ENCODE results near the gene MED15.

Gene MED15

DNA sequence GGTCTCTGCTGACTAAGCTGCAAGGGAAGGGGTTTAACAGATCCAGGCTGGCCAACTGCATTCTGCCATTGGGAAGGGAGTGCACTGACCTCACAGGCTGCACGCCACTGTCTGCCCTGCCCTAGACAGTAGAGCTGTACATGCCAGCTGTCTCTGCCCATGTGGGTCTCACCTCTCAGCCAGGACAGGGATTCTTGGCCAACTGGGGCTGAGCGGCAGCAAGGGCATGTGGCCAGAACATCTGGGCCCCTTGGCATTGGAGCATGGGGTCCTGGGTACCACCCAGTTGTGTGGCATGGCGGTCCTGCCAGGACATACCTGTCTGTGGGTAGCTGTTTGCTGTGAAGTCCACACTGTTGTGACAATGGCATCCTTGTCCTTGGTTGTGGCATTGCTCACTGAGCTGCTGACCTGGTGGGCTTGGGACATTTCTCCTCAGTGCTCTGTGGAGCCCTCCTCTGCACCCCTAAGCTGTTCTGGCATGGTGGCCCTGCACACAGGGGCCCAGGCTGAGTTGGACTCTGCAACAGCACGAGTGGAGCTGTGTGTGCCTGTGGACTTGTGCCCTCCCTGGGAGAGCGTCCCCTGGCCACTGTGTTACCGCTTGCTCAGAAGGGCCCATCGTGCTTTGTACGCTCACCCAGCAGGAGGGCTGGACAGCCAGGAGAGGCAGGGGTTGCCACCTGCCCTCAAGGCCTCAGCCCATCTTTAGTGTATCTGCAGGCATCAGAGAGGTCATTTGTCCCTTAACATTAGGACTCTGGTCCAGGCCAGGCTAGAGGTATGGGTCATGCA lies 46.7 kb downstream of the MED15 start:
- DNase-seq, result no peak

- no peak for DNase-seq
These were observed 47.4 kb downstream of the MED15 start for GRCh38 chr22:20554824-20555223.

GRCh38 chr22:20558534-20558933 lies 51.1 kb downstream of the MED15 start:
- no peak for DNase-seq

GRCh38 chr22:20559174-20559760 lies 51.9 kb downstream of the MED15 start:
- DNase-seq, result no peak

DNA sequence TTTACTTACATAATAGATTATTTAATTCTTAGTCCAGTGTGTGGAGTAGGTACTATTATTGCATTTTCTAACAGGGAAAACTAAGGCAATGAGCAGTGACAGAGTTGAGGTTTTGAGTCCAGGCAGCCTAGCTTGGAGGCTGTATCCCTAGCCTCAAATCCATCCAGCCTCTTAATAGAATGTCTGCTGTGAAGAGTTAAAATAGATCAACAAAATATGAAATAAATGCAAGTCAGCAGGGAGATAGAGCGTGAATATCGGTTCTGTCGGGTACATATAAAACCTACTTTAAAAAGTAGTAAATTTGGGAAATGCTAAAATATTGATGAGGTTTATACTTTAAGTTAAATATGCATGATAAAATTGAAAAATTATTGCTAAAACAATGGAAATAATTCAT lies 53.3 kb downstream of the MED15 start:
- no peak for DNase-seq

DNA sequence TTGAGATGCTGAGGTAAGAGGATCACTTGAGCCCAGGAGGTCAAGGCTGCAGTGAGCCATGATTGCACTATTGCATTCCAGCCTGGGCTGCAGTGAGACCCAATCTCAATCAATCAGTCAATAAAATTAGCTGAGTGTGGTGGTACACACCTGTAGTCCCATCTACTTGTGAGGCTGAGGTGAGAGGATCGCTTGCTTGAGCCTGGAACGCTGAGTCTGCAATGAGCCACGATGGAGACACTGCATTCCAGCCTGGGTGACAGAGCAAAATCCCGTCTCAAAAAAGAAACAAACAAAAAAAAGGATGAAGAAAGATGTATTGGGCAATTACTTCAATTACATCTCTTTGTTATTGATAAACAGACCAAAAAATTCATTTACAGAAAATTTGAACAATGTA lies 54.5 kb downstream of the MED15 start:
- DNase-seq, result no peak

DNA sequence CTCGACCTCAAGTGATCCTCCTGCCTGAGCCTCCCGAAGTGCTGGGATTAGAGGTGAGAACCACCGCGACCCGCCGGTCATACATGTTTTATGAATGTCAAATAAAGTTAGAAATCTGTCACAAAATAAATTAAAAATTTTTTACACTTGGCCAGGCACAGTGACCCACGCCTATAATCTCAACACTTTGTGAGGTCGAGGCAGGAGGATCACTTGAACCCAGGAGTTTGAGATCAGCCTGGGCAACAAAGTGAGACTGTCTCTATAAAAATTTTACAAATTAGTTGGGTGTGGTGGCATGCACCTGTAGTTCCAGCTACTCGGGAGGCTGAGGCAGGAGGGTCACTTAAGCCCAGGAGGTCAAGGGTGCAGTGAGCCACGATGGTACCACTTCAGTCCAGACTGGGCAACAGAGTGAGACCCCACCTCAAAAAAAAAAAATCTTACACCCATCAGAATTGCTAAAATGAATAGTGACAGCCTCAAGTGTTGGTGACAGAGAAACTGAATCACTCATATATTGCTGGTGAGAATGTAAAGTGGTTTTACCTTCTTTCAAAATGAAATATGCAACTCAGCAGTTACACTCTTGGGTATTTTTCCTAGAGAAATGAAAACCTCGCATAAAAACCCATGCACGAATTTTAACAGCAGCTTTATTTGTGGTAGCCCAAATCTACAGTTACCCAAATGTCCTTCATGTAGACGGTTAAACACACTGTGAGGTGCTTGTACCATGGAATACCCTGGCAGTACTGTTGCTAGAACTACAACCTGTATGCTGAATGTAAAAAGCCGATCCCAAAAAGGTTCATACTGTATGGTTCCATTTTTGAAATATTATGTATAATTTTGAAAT lies 55.4 kb downstream of the MED15 start:
- no peak for DNase-seq

- no peak for DNase-seq
These were observed 56.1 kb downstream of the MED15 start for GRCh38 chr22:20563466-20563906.

DNA sequence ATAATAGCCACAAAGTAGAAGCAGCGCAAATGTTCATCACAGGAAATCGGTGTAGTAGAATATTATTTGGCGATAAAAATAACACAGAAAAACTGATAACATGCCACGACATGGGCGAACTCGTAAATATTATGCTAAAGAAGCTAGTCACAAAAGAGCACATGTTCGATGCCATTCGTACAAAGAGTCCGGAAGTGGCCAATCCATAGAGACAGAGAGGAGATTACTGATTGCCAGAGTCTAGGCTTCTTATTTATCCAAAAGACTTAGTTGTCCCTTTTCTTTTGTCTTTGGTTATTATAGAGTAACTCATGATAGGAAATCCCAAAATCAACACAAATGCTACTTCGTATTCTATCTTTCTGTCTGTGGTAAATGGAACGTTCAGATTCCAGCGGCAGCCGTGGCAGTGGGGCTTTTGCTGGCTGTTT lies 56.5 kb downstream of the MED15 start:
- no peak for DNase-seq

GRCh38 chr22:20565079-20565734 lies 57.8 kb downstream of the MED15 start:
- no peak for DNase-seq

DNA sequence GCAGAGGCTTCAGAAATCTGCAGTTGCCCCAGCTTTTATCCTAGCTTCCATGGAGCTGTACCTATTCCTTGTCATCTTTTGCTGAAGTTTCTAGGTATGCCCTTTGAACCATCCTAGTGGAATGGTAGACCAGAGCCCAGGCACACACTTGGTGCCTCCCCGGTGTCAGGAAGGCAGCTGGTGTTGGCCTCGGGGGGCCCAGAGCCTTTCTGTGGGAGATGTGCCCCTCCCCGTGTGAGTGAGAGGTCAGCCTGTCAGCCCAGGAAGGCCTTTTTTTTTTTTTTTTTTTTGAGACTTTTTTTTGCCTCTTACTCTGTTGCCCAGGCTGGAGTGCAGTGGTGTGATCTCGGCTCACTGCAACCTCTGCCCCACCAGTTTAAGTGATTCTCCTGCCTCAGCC lies 58.4 kb downstream of the MED15 start:
- no peak for DNase-seq

- DNase-seq, result peak; percentile 55
These were observed 59.2 kb downstream of the MED15 start for GRCh38 chr22:20566420-20567260.

GRCh38 chr22:20567371-20567847 lies 60.0 kb downstream of the MED15 start:
- DNase-seq, result no peak

GRCh38 chr22:20567993-20568417 lies 60.6 kb downstream of the MED15 start:
- DNase-seq, result no peak

DNA sequence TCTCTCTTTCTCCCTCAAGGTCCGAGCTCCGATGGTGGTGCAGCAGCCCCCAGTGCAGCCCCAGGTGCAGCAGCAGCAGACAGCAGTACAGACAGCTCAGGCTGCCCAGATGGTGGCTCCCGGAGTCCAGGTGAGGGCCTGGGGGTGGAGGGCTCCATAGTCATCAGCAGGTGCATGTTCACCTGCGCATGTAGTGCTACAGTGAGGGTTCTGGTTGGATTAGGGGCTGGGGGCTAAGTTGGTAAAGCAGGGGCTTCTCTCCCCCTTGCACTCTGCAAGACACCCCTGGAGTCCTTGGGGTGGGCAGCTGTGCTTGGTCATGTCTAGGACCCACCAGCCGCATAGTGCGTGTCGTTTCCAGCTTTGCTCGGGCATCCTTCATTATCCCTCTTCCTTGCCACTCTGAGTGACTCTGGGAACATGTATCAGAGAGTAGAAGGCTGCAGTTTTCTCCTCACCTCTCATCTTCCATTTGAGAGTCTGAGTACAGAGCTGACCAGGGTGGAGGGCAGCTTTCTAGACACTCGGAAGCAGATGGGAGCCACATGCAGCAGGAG lies 61.2 kb downstream of the MED15 start:
- no peak for DNase-seq

DNA sequence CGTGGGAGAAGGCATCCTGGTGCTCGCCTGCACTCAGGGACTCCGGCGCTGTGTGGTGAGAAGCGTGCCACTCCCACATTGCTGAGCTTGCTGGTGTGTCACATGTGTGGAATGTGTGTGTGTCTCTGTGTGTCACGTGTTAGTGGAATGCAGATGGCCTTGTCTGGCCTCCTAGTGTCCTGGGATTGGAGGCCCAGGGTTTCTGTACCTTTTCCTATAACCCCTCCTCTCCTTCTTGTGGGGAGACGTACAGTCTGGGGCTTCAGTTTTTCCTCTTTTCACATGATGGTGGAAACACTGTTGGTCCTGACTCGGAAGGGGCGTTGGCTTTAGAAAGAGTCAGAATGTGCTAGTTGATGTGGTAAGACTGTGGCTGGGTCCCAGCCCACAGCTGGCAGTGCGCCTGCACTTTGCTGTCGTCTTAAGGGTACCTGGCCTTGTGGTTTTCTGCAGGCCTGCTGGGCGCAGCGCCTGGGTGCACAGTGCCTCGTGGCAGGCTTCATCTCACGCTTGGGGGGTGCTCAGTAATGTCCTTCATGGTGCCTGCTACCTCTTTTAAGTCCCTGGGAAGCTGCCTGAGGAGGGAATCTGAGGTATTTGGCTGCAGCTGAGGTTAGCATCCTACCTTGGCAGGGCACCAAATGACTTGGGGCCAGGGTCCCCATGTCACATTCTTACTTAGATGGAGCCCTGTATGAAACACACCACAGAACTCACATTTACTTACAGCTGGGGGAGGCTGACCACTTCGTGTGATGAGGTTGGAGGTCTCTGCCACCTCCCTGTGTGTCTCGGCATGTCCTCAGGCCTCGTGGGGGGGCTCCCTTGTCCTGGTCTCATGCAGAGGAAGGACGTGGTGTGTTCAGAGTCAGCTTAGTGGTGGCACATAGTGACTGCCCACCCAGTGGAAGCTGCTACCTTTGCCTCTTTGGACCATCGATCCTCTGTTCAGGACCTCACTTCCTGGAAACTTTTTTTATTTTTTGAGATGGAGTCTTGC lies 61.9 kb downstream of the MED15 start:
- no peak for DNase-seq

DNA sequence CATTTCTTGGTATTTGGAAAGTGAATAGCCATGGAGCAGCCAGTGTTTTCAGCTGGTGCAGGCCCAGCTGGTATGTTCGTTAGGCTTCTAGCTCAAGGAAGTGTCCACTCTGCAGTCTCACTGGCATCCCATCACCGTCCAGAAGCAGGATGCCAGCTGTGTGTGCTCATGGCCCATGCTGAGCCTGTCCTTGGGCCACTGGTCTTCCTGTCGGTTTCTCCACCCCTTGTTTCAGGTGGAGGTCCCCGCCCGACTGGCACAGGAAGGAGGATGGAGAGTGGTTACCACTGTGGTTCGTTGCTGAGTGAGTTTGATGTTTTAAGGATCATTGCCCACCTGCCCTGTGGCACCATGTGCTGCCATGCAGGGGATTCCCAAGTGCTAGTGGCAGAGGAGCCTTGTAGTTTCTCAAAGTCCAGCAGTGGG lies 63.7 kb downstream of the MED15 start:
- no peak for DNase-seq

- DNase-seq, result no peak
These were observed 64.2 kb downstream of the MED15 start for GRCh38 chr22:20571531-20572007.

DNA sequence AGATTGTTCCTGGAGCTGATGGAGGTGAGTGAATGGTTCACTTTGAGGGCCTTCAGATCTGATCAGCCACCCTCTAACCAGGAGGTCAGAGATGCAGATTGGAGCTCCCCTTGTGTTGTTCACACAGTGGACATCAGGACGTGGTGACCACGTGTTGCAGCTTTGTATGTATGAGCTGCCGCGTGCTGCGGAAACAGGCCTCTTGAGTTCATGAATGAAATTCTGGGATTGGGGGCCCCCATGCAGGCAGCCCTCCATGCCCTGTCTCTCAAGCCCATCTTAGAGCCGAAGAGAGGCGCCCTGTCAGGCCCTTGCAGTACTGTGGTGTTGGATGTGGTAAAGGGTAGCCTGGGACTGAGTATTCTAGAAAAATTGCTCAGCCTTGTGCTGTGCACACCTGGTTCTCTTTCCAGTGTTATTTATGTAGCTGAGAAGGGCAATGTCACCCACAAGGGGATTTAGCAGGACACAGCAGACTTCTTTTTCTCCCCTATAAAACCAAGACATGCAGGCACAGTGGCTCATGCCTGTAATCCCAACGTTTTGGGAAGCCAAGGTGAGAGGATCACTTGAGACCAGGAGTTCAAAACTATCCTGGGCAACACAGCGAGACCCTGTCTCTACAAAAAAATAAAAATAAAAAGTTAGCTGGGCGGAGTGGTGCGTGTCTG lies 64.9 kb downstream of the MED15 start:
- DNase-seq, result no peak

Measured in NCI-H446 treated with DMSO at 0.1 percent for 48 hours (cell line).